Colonic mucosa (tissue), 4 donors: ENCODE results near the gene PDIK1L. TPM values are rescaled to one million over a fixed set of nuclear protein-coding genes. Genes with fewer than 3 reads are reported as not detected.
A peak's percentile ranks its signal among the peaks of the same experiment; 100 is the strongest.

Experiments used
- DNase-seq: peaks from one replicate; pipeline ENCODE4 v3.0.0-alpha.2; 2020
- H3K27ac ChIP-seq: fragments of 200-600 bp; one replicate; pipeline ENCODE4 v1.8.0; 2021
- H3K27me3 ChIP-seq: fragments of 200-600 bp; one replicate; pipeline ENCODE4 v1.8.0; 2021
- H3K36me3 ChIP-seq: fragments of 200-600 bp; one replicate; pipeline ENCODE4 v1.8.0; 2021
- H3K4me1 ChIP-seq: fragments of 200-600 bp; one replicate; pipeline ENCODE4 v1.8.0; 2021; ENCODE audit warnings: mild to moderate bottlenecking
- H3K4me3 ChIP-seq: fragments of 200-600 bp; one replicate; pipeline ENCODE4 v1.8.0; 2021
- H3K9ac ChIP-seq, 2 donors: one replicate each; pipeline ENCODE4 v1.7.0; 2013; ENCODE audit warnings: control low read depth in 2 of 2, low read depth in 2 of 2, low read length in 2 of 2
- H3K9me3 ChIP-seq: fragments of 200-600 bp; one replicate; pipeline ENCODE4 v1.8.0; 2021
- CTCF ChIP-seq: fragments of 200-600 bp; IDR thresholded peaks from one replicate; pipeline ENCODE4 v1.8.0; 2022; ENCODE audit warnings: antibody characterized with exemption, mild to moderate bottlenecking
- intact Hi-C: fragments of 100-400 bp; cut with DNase I; formaldehyde crosslinking; loops from one replicate; pipeline ENCODE4 v1.14.1; 2022
- total RNA-seq, 2 donors: library from RNA; stranded (reverse); fragmentation: NEBNext Ultra II Directional in 1 of 2; extraction: Animal tissue kit (Norgen Biotek cat#: 25700) in 1 of 2; gene quantifications; one replicate each; pipeline ENCODE4 v1.2.1, GENCODE V29; 2021
- donor health status: healthy.
- donor health status: DM: no; HTN: no; CAD: no.
- donor health status: DM: no; HTN: no; CAD: no.

Gene PDIK1L
- total RNA-seq, 2 donors from 2014 or later = 12.5 to 14.8 TPM

GRCh38 chr1:26125382-26125781 is 13.8 kb downstream of the PDIK1L start:
- Histone ChIP-seq H3K9ac (peak overlapping the region in 1 of 2 donors; percentile 43), H3K4me3 (no peak overlapping the region), H3K4me1 (no peaks in the 10 kb centered on the region), H3K36me3 (no peaks in the 10 kb centered on the region), H3K9me3 (no peaks in the 10 kb centered on the region), H3K27ac (peak overlapping the region; percentile 97), H3K27me3 (no peaks in the 10 kb centered on the region)
- TF ChIP-seq CTCF = no peak
- no peak for DNase-seq
- intact Hi-C loops = no loop called here

GRCh38 chr1:26125946-26126320 is 14.3 kb downstream of the PDIK1L start:
- TF ChIP-seq CTCF = no peak
- peak overlapping the region in 1 of 2 donors; percentile 43 for H3K9ac ChIP-seq
- no peaks in the 10 kb centered on the region for H3K27me3 ChIP-seq
- no peaks in the 10 kb centered on the region for H3K9me3 ChIP-seq
- H3K4me1 ChIP-seq = no peaks in the 10 kb centered on the region
- no peaks in the 10 kb centered on the region for H3K36me3 ChIP-seq
- H3K4me3 ChIP-seq = no peak overlapping the region
- H3K27ac ChIP-seq = peak overlapping the region; percentile 97
- intact Hi-C loops = no loop called here
- DNase-seq = no peak

- Histone ChIP-seq H3K4me3 (peak overlapping the region; percentile 38), H3K27ac (peak overlapping the region; percentile 97), H3K27me3 (no peaks in the 10 kb centered on the region), H3K36me3 (no peaks in the 10 kb centered on the region), H3K4me1 (no peaks in the 10 kb centered on the region), H3K9me3 (no peaks in the 10 kb centered on the region), H3K9ac (peak overlapping the region in 1 of 2 donors; percentile 73)
- intact Hi-C loops = no loop called here
- no peak for TF ChIP-seq CTCF
- peak; percentile 73 for DNase-seq
Measured at GRCh38 chr1:26126321-26127084, 14.9 kb downstream of the PDIK1L start.

GRCh38 chr1:26127235-26128163 is 15.9 kb downstream of the PDIK1L start:
- DNase-seq = peak; percentile 53
- H3K27ac ChIP-seq = peak overlapping the region; percentile 97
- no peaks in the 10 kb centered on the region for H3K4me1 ChIP-seq
- H3K27me3 ChIP-seq = no peaks in the 10 kb centered on the region
- H3K4me3 ChIP-seq = peak overlapping the region; percentile 38
- TF ChIP-seq CTCF = no peak
- no peaks in the 10 kb centered on the region for H3K36me3 ChIP-seq
- H3K9ac ChIP-seq = peak overlapping the region; percentile 66 to 73
- intact Hi-C loops = no loop called here
- no peaks in the 10 kb centered on the region for H3K9me3 ChIP-seq

- no peak for TF ChIP-seq CTCF
Measured at GRCh38 chr1:26129778-26130177, 18.2 kb downstream of the PDIK1L start.

More at GRCh38 chr1:26129778-26130177, 18.2 kb downstream of the PDIK1L start:
- Histone ChIP-seq H3K9ac (no peak overlapping the region), H3K36me3 (no peaks in the 10 kb centered on the region), H3K27me3 (no peaks in the 10 kb centered on the region), H3K27ac (no peak overlapping the region), H3K4me3 (no peak overlapping the region), H3K9me3 (no peaks in the 10 kb centered on the region), H3K4me1 (no peaks in the 10 kb centered on the region)
- DNase-seq = no peak
- intact Hi-C loops = no loop called here
